HepG2 (cell line): ENCODE data around the gene NEDD1. TPM values are rescaled to one million over a fixed set of nuclear protein-coding genes. Genes with fewer than 3 reads are reported as not detected.

Experiments used
- ATAC-seq: fragments of 200-7000 bp; cut with Tn5 transposase; 3 replicates; pipeline ENCODE4 v1.9.1; 2020; ENCODE audit warnings: mild to moderate bottlenecking, moderate library complexity
- BruUV-seq: library from RNA; stranded (reverse); fragments of 400-500 nt; replicated peaks from 2 replicates; lab custom pipeline; 2021; lab: Mats Ljungman, UMichigan
- CTCF ChIA-PET: fragments of 300-600 bp; formaldehyde crosslinking; extraction: SDS; loops from one replicate; lab custom pipeline; 2021; ENCODE audit warnings: low total read pairs, inconsistent platforms, low intra/inter-chr PET ratio; lab: Yijun Ruan, JAX
- POLR2A ChIA-PET: fragments of 350-600 bp; sonication (Branson Sonifier 250); formaldehyde crosslinking; loops from one replicate; lab custom pipeline; 2020; ENCODE audit warnings: antibody characterized with exemption, inconsistent platforms; lab: Yijun Ruan, JAX
- DNase-seq: peaks from one replicate; pipeline ENCODE4 v3.0.0-alpha.2; 2015; ENCODE audit warnings: low spot score
- FAIRE-seq: peaks from 3 replicates; lab custom pipeline; 2011; peaks lifted over from hg19 to GRCh38; lab: Jason Lieb, UNC
- H2AFZ ChIP-seq: one replicate; pipeline ENCODE4 v1.6.1; 2011; ENCODE audit warnings: low read length, inconsistent platforms
- H3K27ac ChIP-seq: fragments of 300-600 bp; 3 replicates; pipeline ENCODE4 v1.8.0; 2011; ENCODE audit warnings: mixed run types, mild to moderate bottlenecking, mixed read lengths, low read length, inconsistent platforms; ENCODE audit not compliant: insufficient read depth; ENCODE audit errors: extremely low read length
- H3K27me3 ChIP-seq, 2 experiments: fragments of 200-600 bp in 1 of 2; 2 replicates in 1 of 2; 3 replicates in 1 of 2; pipeline versions ENCODE4 v1.6.0 to v1.8.0; 2011; ENCODE audit warnings: low read length in 2 of 2, mild to moderate bottlenecking in 2 of 2, moderate library complexity in 2 of 2, inconsistent platforms in 1 of 2; ENCODE audit not compliant: insufficient read depth in 2 of 2, control insufficient read depth in 1 of 2
- H3K36me3 ChIP-seq, 2 experiments: fragments of 200-600 bp in 1 of 2; replicated peaks in 1 of 2; 2 replicates in 1 of 2; 3 replicates in 1 of 2; pipeline versions ENCODE4 v1.5.1 to v1.8.0; 2011; ENCODE audit warnings: low read length in 2 of 2, inconsistent platforms in 1 of 2; ENCODE audit not compliant: insufficient read depth in 2 of 2, control insufficient read depth in 1 of 2
- H3K4me1 ChIP-seq: 2 replicates; pipeline ENCODE4 v1.5.1; 2012; ENCODE audit warnings: low read length, inconsistent platforms; ENCODE audit not compliant: insufficient read depth
- H3K4me2 ChIP-seq: 2 replicates; pipeline ENCODE4 v1.6.0; 2011; ENCODE audit warnings: low read depth, low read length, inconsistent platforms
- H3K4me3 ChIP-seq, 3 experiments: fragments of 200-600 bp in 1 of 3; sonication (generic), shearing (Covaris generic) in 1 of 3; replicated peaks in 1 of 3; 2 replicates each; pipeline ENCODE4 v1.5.1; 2011 to 2016; ENCODE audit warnings: low read length in 3 of 3, inconsistent platforms in 2 of 3, low read depth in 2 of 3, mild to moderate bottlenecking in 2 of 3, control low read depth in 1 of 3, mixed read lengths in 1 of 3; ENCODE audit not compliant: insufficient read depth in 1 of 3
- H3K79me2 ChIP-seq: one replicate; pipeline ENCODE4 v1.6.1; 2011; ENCODE audit warnings: low read length, inconsistent platforms; ENCODE audit not compliant: insufficient read depth
- H3K9ac ChIP-seq: 2 replicates; pipeline ENCODE4 v1.6.0; 2011; ENCODE audit warnings: mild to moderate bottlenecking, low read depth, low read length, inconsistent platforms; ENCODE audit not compliant: insufficient read depth
- H3K9me3 ChIP-seq: 2 replicates; pipeline ENCODE4 v1.5.1; 2012; ENCODE audit warnings: mild to moderate bottlenecking, low read length
- H4K20me1 ChIP-seq: 2 replicates; pipeline ENCODE4 v1.6.0; 2011; ENCODE audit warnings: inconsistent platforms, mild to moderate bottlenecking, low read length, moderate library complexity; ENCODE audit not compliant: insufficient read depth
- GTF2F1 ChIP-seq: fragments of 150-350 bp; IDR thresholded peaks from 2 replicates; pipeline ENCODE4 v1.6.1; 2014; ENCODE audit warnings: low read length
- HMG20B ChIP-seq: conservative IDR thresholded peaks from 2 replicates; pipeline ENCODE4 v1.6.1; 2016; ENCODE audit warnings: missing genetic modification reagents, missing compliant biosample characterization
- MZF1 ChIP-seq: sonication (generic); formaldehyde crosslinking; IDR thresholded peaks from 2 replicates; pipeline ENCODE4 v1.8.1; 2023; ENCODE audit warnings: mild to moderate bottlenecking, missing genetic modification reagents, borderline replicate concordance
- NKX3-1 ChIP-seq: sonication (generic); formaldehyde crosslinking; IDR thresholded peaks from 2 replicates; pipeline ENCODE4 v1.5.0; 2020; ENCODE audit warnings: missing genetic modification reagents
- SAFB2 ChIP-seq: sonication (generic); formaldehyde crosslinking; IDR thresholded peaks from 2 replicates; pipeline ENCODE4 v1.5.1; 2020; ENCODE audit warnings: missing genetic modification reagents, low read depth, mild to moderate bottlenecking, borderline replicate concordance
- ZBTB42 ChIP-seq: sonication (generic); formaldehyde crosslinking; IDR thresholded peaks from 2 replicates; pipeline ENCODE4 v1.5.0; 2020; ENCODE audit warnings: mild to moderate bottlenecking, missing genetic modification reagents
- ZNF460 ChIP-seq: sonication (generic); formaldehyde crosslinking; IDR thresholded peaks from 2 replicates; pipeline ENCODE4 v1.5.1; 2020; ENCODE audit warnings: missing genetic modification reagents, mild to moderate bottlenecking, borderline replicate concordance
- WGBS: methylation state at CpG from one replicate; pipeline ENCODE4 v1.1.6; 2017; ENCODE audit warnings: low lambda C conversion rate; 5-methylcytosine and 5-hydroxymethylcytosine counted together
- in situ Hi-C: cut with HindIII; loops from 2 replicates; pipeline ENCODE4 v1.10.0; 2017; ENCODE audit warnings: low pct_unique_long_range_greater_than_20kb; ENCODE audit not compliant: extremely low pct_ligation_motif_present
- intact Hi-C: fragments of 100-400 bp; cut with micrococcal nuclease; formaldehyde crosslinking; loops from one replicate; pipeline ENCODE4 v1.10.0; 2022; ENCODE audit not compliant: unreplicated experiment
- polyA plus RNA-seq, 8 experiments: library from polyadenylated mRNA; depleted of rRNA in 3 of 8; stranded (reverse) in 7 of 8; unstranded in 1 of 8; fragments of >200 nt; fragmentation: Illumina TruSeq in 4 of 8; extraction: Trizol in 4 of 8; gene quantifications; 2 replicates each; pipeline versions ENCODE4 v1.2.1 to v1.2.3, GENCODE V29; 2011 to 2016; ENCODE audit warnings: low read depth in 4 of 8, missing spikeins in 1 of 8, mixed read lengths in 1 of 8; ENCODE audit not compliant: insufficient read depth in 1 of 8
- total RNA-seq, 5 experiments: library from RNA; depleted of rRNA; stranded (reverse); fragments of >200 nt; fragmentation: Illumina TruSeq; extraction: Trizol; gene quantifications; 2 replicates each; pipeline ENCODE4 v1.2.3, GENCODE V29; 2016; ENCODE audit warnings: low read depth in 1 of 5
- TF ChIP-seq, protein P1 (sequence below): IDR thresholded peaks from 2 replicates; pipeline ENCODE4 v1.6.1; 2016; ENCODE audit warnings: missing compliant biosample characterization, missing genetic modification reagents, borderline replicate concordance
- TF ChIP-seq, protein P2 (sequence below): sonication (generic); formaldehyde crosslinking; IDR thresholded peaks from 2 replicates; pipeline ENCODE4 v1.9.0; 2021; ENCODE audit warnings: missing genetic modification reagents, borderline replicate concordance
- TF ChIP-seq, protein P3 (sequence below): sonication (generic); formaldehyde crosslinking; IDR thresholded peaks from 2 replicates; pipeline ENCODE4 v1.8.1; 2023; ENCODE audit warnings: mild to moderate bottlenecking, missing genetic modification reagents, borderline replicate concordance
- TF ChIP-seq, protein P4 (sequence below): sonication (generic); formaldehyde crosslinking; conservative IDR thresholded peaks from 2 replicates; pipeline ENCODE4 v1.5.0; 2020; ENCODE audit warnings: missing genetic modification reagents

NEDD1 gene
- total and polyA plus RNA-seq, 2 of the 13 experiments (the other 11 are each of a cell fraction or from before 2014, with no cell fraction given) = 11.2 to 21.5 TPM

DNA sequence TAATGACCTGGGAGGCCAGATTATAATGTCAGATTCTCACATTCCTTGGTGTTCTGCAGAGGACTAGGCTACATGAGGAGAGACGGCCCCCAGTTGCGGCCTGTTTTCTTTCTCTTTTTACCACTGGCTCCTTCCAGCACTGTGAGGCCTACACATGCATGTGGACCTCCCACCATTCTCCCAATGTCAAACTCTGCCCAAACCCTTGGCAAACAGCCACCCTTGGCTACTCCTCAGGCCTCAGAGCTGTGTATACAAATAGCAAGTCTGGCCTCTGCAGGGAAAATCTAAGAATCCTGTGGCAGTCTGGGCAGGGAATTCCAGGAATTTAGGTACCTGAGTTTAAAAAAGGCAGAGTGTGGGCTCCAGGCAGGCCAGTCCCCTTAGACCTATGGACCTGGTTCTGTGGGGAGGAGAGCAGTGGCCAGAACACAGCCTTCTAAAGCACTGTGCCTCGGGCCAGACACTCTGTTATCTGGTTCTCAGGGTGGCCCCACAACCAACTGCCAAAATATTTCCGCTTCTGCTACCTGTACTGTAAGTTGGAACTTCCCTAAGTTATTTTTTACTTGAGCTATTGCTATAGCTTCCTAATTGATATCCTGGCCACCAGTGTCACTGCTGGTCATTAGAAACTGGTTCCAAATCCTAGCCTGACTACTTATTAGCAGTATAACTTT, 19.9 kb upstream of the NEDD1 start:
- DNase-seq = no peak
- in situ Hi-C loops (no loop called here), intact Hi-C loops (no loop called here)
- no peak for ATAC-seq
- H3K79me2 ChIP-seq = no peaks in the 10 kb centered on the region
- BruUV-seq = no TSS peak
- no peaks in the 10 kb centered on the region for H3K27me3 ChIP-seq
- H3K9ac ChIP-seq = no peak overlapping the region
- no peaks in the 10 kb centered on the region for H3K4me1 ChIP-seq
- CTCF ChIA-PET = no interaction called here
- H3K4me3 ChIP-seq = no peak overlapping the region
- no peak overlapping the region for H3K4me2 ChIP-seq
- no peak overlapping the region for H2AFZ ChIP-seq
- H4K20me1 ChIP-seq = no peaks in the 10 kb centered on the region
- no peaks in the 10 kb centered on the region for H3K9me3 ChIP-seq
- POLR2A ChIA-PET = no interaction called here
- 36% methylated on average over 4 of the region's 4 CpGs for WGBS
- FAIRE-seq = no peak
- H3K36me3 ChIP-seq = no peaks in the 10 kb centered on the region
- H3K27ac ChIP-seq = no peak overlapping the region
- TF ChIP-seq GTF2F1 (no peak), HMG20B (CRISPR knock-in tag) (no peak), ZNF460 (CRISPR knock-in tag) (no peak), SAFB2 (CRISPR knock-in tag) (no peak), MZF1 (CRISPR knock-in tag) (no peak), NKX3-1 (CRISPR knock-in tag) (no peak), ZBTB42 (CRISPR knock-in tag) (no peak)
- TF ChIP-seq, protein P1, sequence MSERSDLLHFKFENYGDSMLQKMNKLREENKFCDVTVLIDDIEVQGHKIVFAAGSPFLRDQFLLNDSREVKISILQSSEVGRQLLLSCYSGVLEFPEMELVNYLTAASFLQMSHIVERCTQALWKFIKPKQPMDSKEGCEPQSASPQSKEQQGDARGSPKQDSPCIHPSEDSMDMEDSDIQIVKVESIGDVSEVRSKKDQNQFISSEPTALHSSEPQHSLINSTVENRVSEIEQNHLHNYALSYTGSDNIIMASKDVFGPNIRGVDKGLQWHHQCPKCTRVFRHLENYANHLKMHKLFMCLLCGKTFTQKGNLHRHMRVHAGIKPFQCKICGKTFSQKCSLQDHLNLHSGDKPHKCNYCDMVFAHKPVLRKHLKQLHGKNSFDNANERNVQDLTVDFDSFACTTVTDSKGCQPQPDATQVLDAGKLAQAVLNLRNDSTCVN = no peak
- TF ChIP-seq, protein P2, sequence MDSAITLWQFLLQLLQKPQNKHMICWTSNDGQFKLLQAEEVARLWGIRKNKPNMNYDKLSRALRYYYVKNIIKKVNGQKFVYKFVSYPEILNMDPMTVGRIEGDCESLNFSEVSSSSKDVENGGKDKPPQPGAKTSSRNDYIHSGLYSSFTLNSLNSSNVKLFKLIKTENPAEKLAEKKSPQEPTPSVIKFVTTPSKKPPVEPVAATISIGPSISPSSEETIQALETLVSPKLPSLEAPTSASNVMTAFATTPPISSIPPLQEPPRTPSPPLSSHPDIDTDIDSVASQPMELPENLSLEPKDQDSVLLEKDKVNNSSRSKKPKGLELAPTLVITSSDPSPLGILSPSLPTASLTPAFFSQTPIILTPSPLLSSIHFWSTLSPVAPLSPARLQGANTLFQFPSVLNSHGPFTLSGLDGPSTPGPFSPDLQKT (CRISPR knock-in tag) = no peak
- TF ChIP-seq, protein P3, sequence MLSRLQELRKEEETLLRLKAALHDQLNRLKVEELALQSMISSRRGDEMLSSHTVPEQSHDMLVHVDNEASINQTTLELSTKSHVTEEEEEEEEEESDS (CRISPR knock-in tag) = no peak
- TF ChIP-seq, protein P4, sequence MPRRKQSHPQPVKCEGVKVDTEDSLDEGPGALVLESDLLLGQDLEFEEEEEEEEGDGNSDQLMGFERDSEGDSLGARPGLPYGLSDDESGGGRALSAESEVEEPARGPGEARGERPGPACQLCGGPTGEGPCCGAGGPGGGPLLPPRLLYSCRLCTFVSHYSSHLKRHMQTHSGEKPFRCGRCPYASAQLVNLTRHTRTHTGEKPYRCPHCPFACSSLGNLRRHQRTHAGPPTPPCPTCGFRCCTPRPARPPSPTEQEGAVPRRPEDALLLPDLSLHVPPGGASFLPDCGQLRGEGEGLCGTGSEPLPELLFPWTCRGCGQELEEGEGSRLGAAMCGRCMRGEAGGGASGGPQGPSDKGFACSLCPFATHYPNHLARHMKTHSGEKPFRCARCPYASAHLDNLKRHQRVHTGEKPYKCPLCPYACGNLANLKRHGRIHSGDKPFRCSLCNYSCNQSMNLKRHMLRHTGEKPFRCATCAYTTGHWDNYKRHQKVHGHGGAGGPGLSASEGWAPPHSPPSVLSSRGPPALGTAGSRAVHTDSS (CRISPR knock-in tag) = no peak
- TF ChIP-seq, all 625 proteins: peak for 0
